Adrenal gland (tissue), 5 donors: ENCODE results near the gene TNIK.

Experiments
- POLR2A ChIP-seq, 2 donors: fragments of 450-650 bp; IDR thresholded peaks; one replicate each; pipeline ENCODE4 v1.6.1; 2017; ENCODE audit warnings: antibody characterized with exemption in 2 of 2, mild to moderate bottlenecking in 2 of 2, moderate library complexity in 1 of 2
- TF ChIP-seq, protein P1 (sequence below), 6 experiments: fragments of 450-650 bp in 4 of 6; fragments of 200-600 bp in 2 of 6; sonication (generic) in 1 of 6; IDR thresholded peaks; 1 replicate in 5 of 6; 2 replicates in 1 of 6; pipeline versions ENCODE4 v1.5.1 to v1.8.0; 2016 to 2021; ENCODE audit warnings: antibody characterized with exemption in 6 of 6, mild to moderate bottlenecking in 2 of 6, moderate library complexity in 1 of 6
- donor health status: DM: no; HTN: no; CAD: no.

DNA sequence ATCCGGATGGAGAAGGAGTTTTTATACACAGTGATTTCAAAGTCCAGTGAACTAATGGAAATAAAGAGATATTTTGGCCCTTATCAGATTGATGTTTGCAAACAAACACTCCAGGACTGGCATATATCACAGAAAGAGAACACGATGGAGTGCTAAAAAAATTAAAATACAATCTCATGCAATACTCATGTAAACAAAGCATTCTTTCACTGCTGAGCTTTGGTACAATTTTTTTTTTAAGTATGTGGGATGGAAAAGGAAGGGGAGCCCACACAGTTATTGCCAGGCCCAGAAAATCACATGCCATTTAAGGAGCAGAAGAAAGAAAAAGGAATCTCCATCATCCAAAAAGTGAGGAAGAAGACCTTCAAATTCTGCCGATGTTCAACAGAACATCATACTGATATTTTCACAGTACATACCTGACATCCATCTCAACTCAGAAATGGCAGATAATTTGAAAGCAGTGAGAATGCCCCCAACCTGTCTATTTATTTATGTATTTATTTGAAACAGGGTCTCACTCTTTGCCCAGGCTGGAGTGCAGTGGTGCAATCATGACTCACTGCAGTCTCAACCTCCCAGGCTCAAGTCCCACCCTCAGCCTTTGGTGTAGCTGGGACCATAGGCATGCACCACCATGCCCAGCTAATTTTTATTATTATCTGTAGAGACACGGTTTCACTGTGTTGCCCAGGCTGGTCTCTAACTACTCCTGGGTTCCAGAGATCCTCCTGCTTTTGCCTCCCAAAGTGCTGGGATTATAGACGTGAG is 326.2 kb downstream of the TNIK start:
- TF ChIP-seq, protein P1, sequence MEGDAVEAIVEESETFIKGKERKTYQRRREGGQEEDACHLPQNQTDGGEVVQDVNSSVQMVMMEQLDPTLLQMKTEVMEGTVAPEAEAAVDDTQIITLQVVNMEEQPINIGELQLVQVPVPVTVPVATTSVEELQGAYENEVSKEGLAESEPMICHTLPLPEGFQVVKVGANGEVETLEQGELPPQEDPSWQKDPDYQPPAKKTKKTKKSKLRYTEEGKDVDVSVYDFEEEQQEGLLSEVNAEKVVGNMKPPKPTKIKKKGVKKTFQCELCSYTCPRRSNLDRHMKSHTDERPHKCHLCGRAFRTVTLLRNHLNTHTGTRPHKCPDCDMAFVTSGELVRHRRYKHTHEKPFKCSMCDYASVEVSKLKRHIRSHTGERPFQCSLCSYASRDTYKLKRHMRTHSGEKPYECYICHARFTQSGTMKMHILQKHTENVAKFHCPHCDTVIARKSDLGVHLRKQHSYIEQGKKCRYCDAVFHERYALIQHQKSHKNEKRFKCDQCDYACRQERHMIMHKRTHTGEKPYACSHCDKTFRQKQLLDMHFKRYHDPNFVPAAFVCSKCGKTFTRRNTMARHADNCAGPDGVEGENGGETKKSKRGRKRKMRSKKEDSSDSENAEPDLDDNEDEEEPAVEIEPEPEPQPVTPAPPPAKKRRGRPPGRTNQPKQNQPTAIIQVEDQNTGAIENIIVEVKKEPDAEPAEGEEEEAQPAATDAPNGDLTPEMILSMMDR (IDR thresholded peaks at IDR 0.05): no peak
- no peak for TF ChIP-seq POLR2A (IDR thresholded peaks at IDR 0.05)
